Activated naive CD4-positive, alpha-beta T cell treated with anti-CD3 and anti-CD28 coated beads for 36 hours (primary cell): ENCODE data around the gene CLDN7. TPM values are rescaled to one million over a fixed set of nuclear protein-coding genes. Genes with fewer than 3 reads are reported as not detected.

Experiments
- CTCF ChIA-PET: fragments of 350-600 bp; sonication (Branson Sonifier 250); formaldehyde crosslinking; loops from one replicate; lab custom pipeline; 2021; ENCODE audit warnings: antibody characterized with exemption; lab: Charles Lee
- DNase-seq: peaks from one replicate; pipeline ENCODE4 v3.0.0-alpha.2; 2020
- H3K27ac Mint-ChIP-seq: one replicate; pipeline ENCODE4 v1.8.0; 2021; ENCODE audit warnings: mild to moderate bottlenecking, mixed read lengths
- H3K27me3 Mint-ChIP-seq: one replicate; pipeline ENCODE4 v1.8.0; 2021; ENCODE audit warnings: low read depth, mixed read lengths
- H3K36me3 Mint-ChIP-seq: one replicate; pipeline ENCODE4 v1.8.0; 2021; ENCODE audit warnings: low read depth, mixed read lengths
- H3K4me1 Mint-ChIP-seq: one replicate; pipeline ENCODE4 v1.8.0; 2021; ENCODE audit warnings: low read depth, mixed read lengths
- H3K4me3 Mint-ChIP-seq: one replicate; pipeline ENCODE4 v1.8.0; 2021; ENCODE audit warnings: mild to moderate bottlenecking, moderate library complexity, mixed read lengths
- H3K9me3 Mint-ChIP-seq: one replicate; pipeline ENCODE4 v1.8.0; 2021; ENCODE audit warnings: mixed read lengths
- intact Hi-C: fragments of 100-400 bp; cut with micrococcal nuclease; formaldehyde crosslinking; loops from one replicate; pipeline ENCODE4 v1.15.1; 2023
- microRNA-seq: library from miRNA; unstranded; fragments of <30 nt; microRNA quantifications from one replicate; pipeline ENCODE4 v1.2.0, GENCODE V29; 2022; ENCODE audit warnings: borderline microRNAs expressed, borderline replicate concordance
- total RNA-seq, 2 experiments: library from RNA; stranded (reverse); gene quantifications; one replicate each; pipeline ENCODE4 v1.2.3, GENCODE V29; 2021

The CLDN7 gene
- total RNA-seq, 2 experiments from 2014 or later = 0.40 TPM; not detected in 1

- Mint-ChIP-seq H3K27me3 (no peaks in the 10 kb centered on the region), H3K9me3 (no peaks in the 10 kb centered on the region), H3K27ac (peak overlapping the region; percentile 92), H3K36me3 (no peaks in the 10 kb centered on the region), H3K4me1 (peaks cover 52% of the 10 kb centered on the region), H3K4me3 (peak overlapping the region; percentile 88)
- peak; percentile 100 for DNase-seq
- intact Hi-C loops = loop anchor here (1.0 to 5.0 kb wide), 8 partner anchors 9 to 188 kb away; partner anchors contain the start of genes DVL2, EIF5A, ELP5 and NEURL4
- CTCF ChIA-PET = interaction anchor here (0.6 to 1.2 kb wide), 4 partner anchors 41 to 286 kb away, joined by 3 to 5 read pairs (median 4); no protein-coding TSS in a partner anchor
Measured at GRCh38 chr17:7214300-7215135, 47.8 kb downstream of the CLDN7 start.

- no peaks in the 10 kb centered on the region for H3K27me3 Mint-ChIP-seq
- peak; percentile 80 for DNase-seq
- peaks cover 45% of the 10 kb centered on the region for H3K4me1 Mint-ChIP-seq
- peak overlapping the region; percentile 92 for H3K27ac Mint-ChIP-seq
- intact Hi-C loops = loop anchor here (1.0 to 2.0 kb wide), 6 partner anchors 9 to 167 kb away; partner anchors contain the start of genes DVL2, EIF5A, ELP5 and NEURL4
- H3K36me3 Mint-ChIP-seq = no peaks in the 10 kb centered on the region
- CTCF ChIA-PET = interaction anchor here (0.6 to 0.9 kb wide), 4 partner anchors 72 to 323 kb away, joined by 3 to 5 read pairs (median 4); no protein-coding TSS in a partner anchor
- no peaks in the 10 kb centered on the region for H3K9me3 Mint-ChIP-seq
- H3K4me3 Mint-ChIP-seq = peak overlapping the region; percentile 88
Measured at GRCh38 chr17:7213895-7214299, 48.4 kb downstream of the CLDN7 start.

GRCh38 chr17:7211491-7212273, 50.6 kb downstream of the CLDN7 start:
- Mint-ChIP-seq H3K4me1 (peaks cover 30% of the 10 kb centered on the region), H3K27me3 (no peaks in the 10 kb centered on the region), H3K36me3 (no peaks in the 10 kb centered on the region), H3K9me3 (no peaks in the 10 kb centered on the region), H3K27ac (no peak overlapping the region), H3K4me3 (no peak overlapping the region)
- no peak for DNase-seq
- intact Hi-C loops = no loop called here
- CTCF ChIA-PET = no interaction called here

Small RNA genes lying within 50 kb of the gene (microRNA-seq; reads per million reads assigned to microRNA genes)
- 3,303 reads per million, percentile 92 among the genes with 10 or more reads in this experiment for gene MIR324

Other genes starting within 250 kb of the CLDN7 start
- gene RNASEK, start 249.9 kb downstream of the CLDN7 start, total RNA-seq = 100 to 1,000 TPM; 120 to 130 TPM
- gene BCL6B, start 239.4 kb downstream of the CLDN7 start, total RNA-seq = under 1 TPM; 0.62 to 0.74 TPM
- 1 to 10 TPM; 4.1 to 5.3 TPM for gene SLC16A13, start 226.5 kb downstream of the CLDN7 start, total RNA-seq
- under 1 TPM; 0.30 to 0.64 TPM for gene SLC16A11, start 218.4 kb downstream of the CLDN7 start, total RNA-seq
- gene CLEC10A, start 182.2 kb downstream of the CLDN7 start, total RNA-seq = not detected
- not detected for gene ASGR2, start 147.7 kb downstream of the CLDN7 start, total RNA-seq
- 1 to 10 TPM in 1 of 2 experiments, under 1 TPM in 1; 0.64 to 1.5 TPM for gene ASGR1, start 83.1 kb downstream of the CLDN7 start, total RNA-seq
- 10 to 100 TPM; 13.6 to 13.8 TPM for gene DLG4, start 42.6 kb downstream of the CLDN7 start, total RNA-seq
- 100 to 1,000 TPM; 263 to 267 TPM for gene ACADVL, start 42.5 kb downstream of the CLDN7 start, total RNA-seq
- 10 to 100 TPM; 26.7 to 29.4 TPM for gene DVL2, start 28.0 kb downstream of the CLDN7 start, total RNA-seq
- gene PHF23, start 23.0 kb downstream of the CLDN7 start, total RNA-seq = 10 to 100 TPM in 1 of 2 experiments, 1 to 10 TPM in 1; 8.4 to 10.0 TPM
- 100 to 1,000 TPM; 137 to 152 TPM for gene GABARAP, start 20.0 kb downstream of the CLDN7 start, total RNA-seq
- 100 to 1,000 TPM; 147 to 152 TPM for gene CTDNEP1, start 10.7 kb downstream of the CLDN7 start, total RNA-seq
- gene ELP5, start 10.3 kb downstream of the CLDN7 start, total RNA-seq = 10 to 100 TPM; 52.4 to 53.5 TPM
- under 1 TPM; 0.19 to 0.37 TPM for gene SLC2A4, start 19.2 kb upstream of the CLDN7 start, total RNA-seq
- under 1 TPM; 0.45 to 0.52 TPM for gene YBX2, start 32.2 kb upstream of the CLDN7 start, total RNA-seq
- gene EIF5A, start 45.1 kb upstream of the CLDN7 start, total RNA-seq = 100 to 1,000 TPM; 757 to 792 TPM
- 10 to 100 TPM; 28.2 to 32.2 TPM for gene GPS2, start 52.9 kb upstream of the CLDN7 start, total RNA-seq
- 10 to 100 TPM; 21.9 to 22.5 TPM for gene NEURL4, start 66.9 kb upstream of the CLDN7 start, total RNA-seq
- 100 to 1,000 TPM; 309 to 320 TPM for gene ACAP1, start 74.1 kb upstream of the CLDN7 start, total RNA-seq
- under 1 TPM; 0.41 to 0.47 TPM for gene KCTD11, start 89.7 kb upstream of the CLDN7 start, total RNA-seq
- gene TMEM95, start 92.7 kb upstream of the CLDN7 start, total RNA-seq = not detected
- gene TNK1, start 118.6 kb upstream of the CLDN7 start, total RNA-seq = 1 to 10 TPM; 4.0 to 4.8 TPM
- 10 to 100 TPM; 58.6 to 59.4 TPM for gene PLSCR3, start 132.0 kb upstream of the CLDN7 start, total RNA-seq
- gene TMEM256, start 141.6 kb upstream of the CLDN7 start, total RNA-seq = 10 to 100 TPM; 65.6 to 66.3 TPM
- 1 to 10 TPM; 7.7 to 8.9 TPM for gene NLGN2, start 145.4 kb upstream of the CLDN7 start, total RNA-seq
- not detected for gene SPEM1, start 157.8 kb upstream of the CLDN7 start, total RNA-seq
- not detected for gene SPEM2, start 163.1 kb upstream of the CLDN7 start, total RNA-seq
- not detected for gene SPEM3, start 166.4 kb upstream of the CLDN7 start, total RNA-seq
- 1 to 10 TPM; 3.3 to 3.5 TPM for gene TMEM102, start 173.0 kb upstream of the CLDN7 start, total RNA-seq
- gene FGF11, start 177.0 kb upstream of the CLDN7 start, total RNA-seq = 1 to 10 TPM; 1.3 to 1.6 TPM
- gene CHRNB1, start 182.6 kb upstream of the CLDN7 start, total RNA-seq = 1 to 10 TPM; 5.1 to 5.9 TPM
- 1 to 10 TPM; 9.2 to 9.4 TPM for gene ZBTB4, start 217.2 kb upstream of the CLDN7 start, total RNA-seq
- gene SLC35G6, start 219.0 kb upstream of the CLDN7 start, total RNA-seq = not detected
- gene POLR2A, start 221.9 kb upstream of the CLDN7 start, total RNA-seq = 100 to 1,000 TPM; 204 to 205 TPM